ENCODE data around the gene RXRA. TPM values are rescaled to one million over a fixed set of nuclear protein-coding genes. Genes with fewer than 3 reads are reported as not detected.

The RXRA gene
- total RNA-seq, 1 experiment from 2014 or later, result 31.6 TPM

DNA sequence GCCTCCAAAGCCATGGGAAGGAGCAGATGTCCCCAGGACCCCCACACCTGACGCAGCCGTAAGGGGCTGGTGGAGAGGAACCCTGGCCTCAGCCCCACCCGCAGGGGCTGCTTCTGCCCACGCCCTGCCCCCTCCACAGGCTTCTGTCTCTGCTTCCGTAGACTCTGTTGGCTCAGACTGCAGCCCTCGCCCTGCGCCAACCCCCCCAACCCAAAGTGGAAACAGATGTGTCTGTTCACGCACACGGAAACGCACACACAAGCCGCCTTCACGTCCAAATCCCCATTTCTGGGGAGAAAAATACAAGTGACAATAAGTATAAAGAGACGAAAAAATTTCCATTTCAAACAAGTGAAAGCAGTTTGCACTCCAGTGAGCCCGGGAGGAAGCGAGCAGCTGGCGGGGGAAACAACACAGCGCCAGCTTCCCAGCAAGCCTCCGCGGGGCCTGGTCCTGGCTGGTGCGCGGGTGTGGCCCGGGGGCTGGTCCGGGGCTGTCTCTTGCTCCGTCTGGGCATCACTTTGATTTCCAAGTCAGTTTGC lies 32.6 kb upstream of the RXRA start:
- H3K4me1 ChIP-seq (ENCODE audit: control insufficient read depth, insufficient read depth, low read length), result no peaks in the 10 kb centered on the region
- in situ Hi-C loops (cut with HindIII; ENCODE audit: low pct_unique_long_range_greater_than_20kb, low sequenced_read_pairs), result no loop called here
- DNase-seq (ENCODE audit: low read depth, low spot score) (no peak), ATAC-seq (no peak)
- intact Hi-C loops (cut with micrococcal nuclease; ENCODE audit: unreplicated experiment), result no loop called here
- H3K27me3 ChIP-seq (ENCODE audit: control insufficient read depth, insufficient read depth, low read length), result no peaks in the 10 kb centered on the region
- BruUV-seq (replicated peaks), result no TSS peak
- ChIA-PET CTCF (interaction anchor here (0.6 kb wide), 1 partner anchor 212 kb away, joined by 3 read pairs; no protein-coding TSS in a partner anchor), POLR2A (no interaction called here)
- H3K4me3 ChIP-seq (ENCODE audit: low read depth in 2 of 2, low read length in 2 of 2), result no peak overlapping the region
- TF ChIP-seq, protein P1, sequence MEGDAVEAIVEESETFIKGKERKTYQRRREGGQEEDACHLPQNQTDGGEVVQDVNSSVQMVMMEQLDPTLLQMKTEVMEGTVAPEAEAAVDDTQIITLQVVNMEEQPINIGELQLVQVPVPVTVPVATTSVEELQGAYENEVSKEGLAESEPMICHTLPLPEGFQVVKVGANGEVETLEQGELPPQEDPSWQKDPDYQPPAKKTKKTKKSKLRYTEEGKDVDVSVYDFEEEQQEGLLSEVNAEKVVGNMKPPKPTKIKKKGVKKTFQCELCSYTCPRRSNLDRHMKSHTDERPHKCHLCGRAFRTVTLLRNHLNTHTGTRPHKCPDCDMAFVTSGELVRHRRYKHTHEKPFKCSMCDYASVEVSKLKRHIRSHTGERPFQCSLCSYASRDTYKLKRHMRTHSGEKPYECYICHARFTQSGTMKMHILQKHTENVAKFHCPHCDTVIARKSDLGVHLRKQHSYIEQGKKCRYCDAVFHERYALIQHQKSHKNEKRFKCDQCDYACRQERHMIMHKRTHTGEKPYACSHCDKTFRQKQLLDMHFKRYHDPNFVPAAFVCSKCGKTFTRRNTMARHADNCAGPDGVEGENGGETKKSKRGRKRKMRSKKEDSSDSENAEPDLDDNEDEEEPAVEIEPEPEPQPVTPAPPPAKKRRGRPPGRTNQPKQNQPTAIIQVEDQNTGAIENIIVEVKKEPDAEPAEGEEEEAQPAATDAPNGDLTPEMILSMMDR (IDR thresholded peaks at IDR 0.05), result no peak
- TF ChIP-seq, protein P2, sequence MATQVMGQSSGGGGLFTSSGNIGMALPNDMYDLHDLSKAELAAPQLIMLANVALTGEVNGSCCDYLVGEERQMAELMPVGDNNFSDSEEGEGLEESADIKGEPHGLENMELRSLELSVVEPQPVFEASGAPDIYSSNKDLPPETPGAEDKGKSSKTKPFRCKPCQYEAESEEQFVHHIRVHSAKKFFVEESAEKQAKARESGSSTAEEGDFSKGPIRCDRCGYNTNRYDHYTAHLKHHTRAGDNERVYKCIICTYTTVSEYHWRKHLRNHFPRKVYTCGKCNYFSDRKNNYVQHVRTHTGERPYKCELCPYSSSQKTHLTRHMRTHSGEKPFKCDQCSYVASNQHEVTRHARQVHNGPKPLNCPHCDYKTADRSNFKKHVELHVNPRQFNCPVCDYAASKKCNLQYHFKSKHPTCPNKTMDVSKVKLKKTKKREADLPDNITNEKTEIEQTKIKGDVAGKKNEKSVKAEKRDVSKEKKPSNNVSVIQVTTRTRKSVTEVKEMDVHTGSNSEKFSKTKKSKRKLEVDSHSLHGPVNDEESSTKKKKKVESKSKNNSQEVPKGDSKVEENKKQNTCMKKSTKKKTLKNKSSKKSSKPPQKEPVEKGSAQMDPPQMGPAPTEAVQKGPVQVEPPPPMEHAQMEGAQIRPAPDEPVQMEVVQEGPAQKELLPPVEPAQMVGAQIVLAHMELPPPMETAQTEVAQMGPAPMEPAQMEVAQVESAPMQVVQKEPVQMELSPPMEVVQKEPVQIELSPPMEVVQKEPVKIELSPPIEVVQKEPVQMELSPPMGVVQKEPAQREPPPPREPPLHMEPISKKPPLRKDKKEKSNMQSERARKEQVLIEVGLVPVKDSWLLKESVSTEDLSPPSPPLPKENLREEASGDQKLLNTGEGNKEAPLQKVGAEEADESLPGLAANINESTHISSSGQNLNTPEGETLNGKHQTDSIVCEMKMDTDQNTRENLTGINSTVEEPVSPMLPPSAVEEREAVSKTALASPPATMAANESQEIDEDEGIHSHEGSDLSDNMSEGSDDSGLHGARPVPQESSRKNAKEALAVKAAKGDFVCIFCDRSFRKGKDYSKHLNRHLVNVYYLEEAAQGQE (IDR thresholded peaks at IDR 0.05; ENCODE audit: insufficient read depth in 1 of 2, low read depth in 2 of 2, low read length in 1 of 2), result no peak
- TF ChIP-seq SIN3A (IDR thresholded peaks at IDR 0.05; ENCODE audit: borderline replicate concordance, insufficient read depth, low read depth, low read length) (no peak), POLR2AphosphoS5 (IDR thresholded peaks at IDR 0.05; ENCODE audit: low read depth, low read length) (no peak), TCF7L2 (IDR thresholded peaks at IDR 0.05; ENCODE audit: low read depth, low read length) (no peak)
- H3K9me3 ChIP-seq (ENCODE audit: control insufficient read depth, insufficient read depth, low read depth, low read length), result no peaks in the 10 kb centered on the region
- no peaks in the 10 kb centered on the region for H3K36me3 ChIP-seq (ENCODE audit: control insufficient read depth, insufficient read depth, low read length)
- H3K27ac ChIP-seq (ENCODE audit: low read length), result no peak overlapping the region

DNA sequence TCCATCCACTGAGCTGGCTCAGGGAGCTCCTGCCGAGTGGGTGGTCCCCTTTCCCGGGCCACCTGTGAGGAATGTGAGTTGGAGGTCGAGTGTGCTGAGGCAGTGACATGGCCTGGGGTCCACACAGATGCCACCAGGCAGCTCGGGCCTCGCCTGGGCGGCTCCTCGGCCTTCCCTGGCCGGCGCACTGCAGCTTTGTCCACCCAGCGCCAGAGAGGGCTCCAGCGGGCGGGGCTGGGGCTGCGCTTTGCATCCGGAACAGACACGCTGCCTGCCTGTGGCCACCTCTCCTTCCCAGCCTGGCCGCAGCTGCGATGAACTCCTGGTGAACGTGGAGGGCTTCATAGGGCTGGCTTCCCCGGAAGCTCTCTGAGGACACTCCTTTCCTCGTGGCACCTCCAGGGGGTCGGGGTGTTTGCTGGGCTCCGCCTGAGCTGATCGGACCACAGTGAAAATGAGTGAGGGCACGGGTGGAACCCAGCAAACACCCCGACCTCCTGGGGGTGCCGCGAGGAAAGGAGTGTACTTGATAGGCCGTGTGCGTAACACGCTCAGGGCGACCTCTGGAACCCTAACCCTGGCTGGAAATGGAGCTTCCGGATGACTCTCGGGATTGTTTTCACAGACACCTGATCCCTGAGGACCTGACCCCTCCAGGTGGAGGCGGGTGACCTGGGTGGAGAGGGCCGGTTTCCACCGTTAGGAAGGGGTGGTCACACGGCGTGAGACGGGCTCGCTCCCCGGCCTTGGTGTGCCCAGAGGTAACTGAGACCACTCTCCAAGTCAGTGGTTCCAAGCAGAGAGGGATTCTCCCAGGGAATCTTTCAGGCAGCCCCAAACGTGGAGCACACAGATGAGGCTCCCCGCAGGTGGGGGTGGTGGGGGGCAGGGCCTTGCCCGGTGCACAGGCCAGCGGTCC lies 31.8 kb upstream of the RXRA start:
- Histone ChIP-seq H3K4me1 (ENCODE audit: control insufficient read depth, insufficient read depth, low read length) (no peaks in the 10 kb centered on the region), H3K27ac (ENCODE audit: low read length) (no peak overlapping the region), H3K4me3 (ENCODE audit: low read depth in 2 of 2, low read length in 2 of 2) (no peak overlapping the region), H3K27me3 (ENCODE audit: control insufficient read depth, insufficient read depth, low read length) (no peaks in the 10 kb centered on the region), H3K36me3 (ENCODE audit: control insufficient read depth, insufficient read depth, low read length) (no peaks in the 10 kb centered on the region), H3K9me3 (ENCODE audit: control insufficient read depth, insufficient read depth, low read depth, low read length) (no peaks in the 10 kb centered on the region)
- in situ Hi-C loops (cut with HindIII; ENCODE audit: low pct_unique_long_range_greater_than_20kb, low sequenced_read_pairs) (no loop called here), intact Hi-C loops (cut with micrococcal nuclease; ENCODE audit: unreplicated experiment) (no loop called here)
- ATAC-seq (no peak), DNase-seq (ENCODE audit: low read depth, low spot score) (no peak)
- BruUV-seq (replicated peaks), result no TSS peak
- ChIA-PET CTCF (interaction anchor here (0.6 to 1.1 kb wide), 3 partner anchors 15 to 211 kb away, joined by 3 to 5 read pairs (median 4); no protein-coding TSS in a partner anchor), POLR2A (no interaction called here)
- TF ChIP-seq POLR2AphosphoS5 (IDR thresholded peaks at IDR 0.05; ENCODE audit: low read depth, low read length) (no peak), TCF7L2 (IDR thresholded peaks at IDR 0.05; ENCODE audit: low read depth, low read length) (no peak), SIN3A (IDR thresholded peaks at IDR 0.05; ENCODE audit: borderline replicate concordance, insufficient read depth, low read depth, low read length) (no peak)
- TF ChIP-seq, protein P1 (IDR thresholded peaks at IDR 0.05), result no peak
- TF ChIP-seq, protein P2 (IDR thresholded peaks at IDR 0.05; ENCODE audit: insufficient read depth in 1 of 2, low read depth in 2 of 2, low read length in 1 of 2), result no peak

Data from Panc1 (cell line).